Fibroblast of lung (primary cell): ENCODE data around the gene PITHD1. TPM values are rescaled to one million over a fixed set of nuclear protein-coding genes. Genes with fewer than 3 reads are reported as not detected.

Experiments used
- DNase-seq, 2 donors: peaks; one replicate each; pipeline versions ENCODE4 v3.0.0 to v3.0.0-alpha.2; 2010; ENCODE audit warnings: low read depth in 2 of 2
- H2AFZ ChIP-seq: 2 replicates; pipeline ENCODE4 v1.5.1; 2012; ENCODE audit warnings: low read length, control low read depth, inconsistent platforms
- H3K27ac ChIP-seq: 2 replicates; pipeline ENCODE4 v1.5.1; 2011; ENCODE audit warnings: low read length, control low read depth; ENCODE audit not compliant: insufficient read depth
- H3K27me3 ChIP-seq: 2 replicates; pipeline ENCODE4 v1.5.1; 2011; ENCODE audit warnings: mild to moderate bottlenecking, low read length; ENCODE audit not compliant: control insufficient read depth, insufficient read depth
- H3K36me3 ChIP-seq: 2 replicates; pipeline ENCODE4 v1.5.1; 2011; ENCODE audit warnings: low read length; ENCODE audit not compliant: control insufficient read depth, insufficient read depth
- H3K4me1 ChIP-seq: 2 replicates; pipeline ENCODE4 v1.5.1; 2011; ENCODE audit warnings: low read length; ENCODE audit not compliant: control insufficient read depth, insufficient read depth; ENCODE audit errors: extremely low read depth
- H3K4me2 ChIP-seq: 2 replicates; pipeline ENCODE4 v1.5.1; 2011; ENCODE audit warnings: low read length, control low read depth; ENCODE audit not compliant: insufficient read depth; ENCODE audit errors: extremely low read depth
- H3K4me3 ChIP-seq, 4 experiments: fragments of 200-600 bp in 1 of 4; sonication (generic) in 1 of 4; replicated peaks in 1 of 4; 2 replicates each; pipeline ENCODE4 v1.5.1; 2011 to 2016; ENCODE audit warnings: low read length in 4 of 4, low read depth in 3 of 4, mild to moderate bottlenecking in 3 of 4, control low read depth in 2 of 4, inconsistent platforms in 1 of 4, mixed read lengths in 1 of 4; ENCODE audit not compliant: insufficient read depth in 1 of 4; ENCODE audit errors: control extremely low read depth in 1 of 4
- H3K79me2 ChIP-seq: 2 replicates; pipeline ENCODE4 v1.5.1; 2012; ENCODE audit warnings: mild to moderate bottlenecking, low read length, inconsistent platforms; ENCODE audit not compliant: control insufficient read depth, insufficient read depth
- H3K9ac ChIP-seq: 2 replicates; pipeline ENCODE4 v1.5.1; 2011; ENCODE audit warnings: mild to moderate bottlenecking, low read length, control low read depth; ENCODE audit not compliant: insufficient read depth
- H3K9me3 ChIP-seq: 2 replicates; pipeline ENCODE4 v1.5.1; 2012; ENCODE audit warnings: low read depth, low read length; ENCODE audit not compliant: control insufficient read depth, insufficient read depth
- H4K20me1 ChIP-seq: 2 replicates; pipeline ENCODE4 v1.5.1; 2011; ENCODE audit warnings: low read length; ENCODE audit not compliant: control insufficient read depth, insufficient read depth; ENCODE audit errors: extremely low read depth
- EZH2 ChIP-seq: IDR thresholded peaks from 2 replicates; pipeline ENCODE4 v1.5.1; 2012; ENCODE audit warnings: low read length, control low read depth, mild to moderate bottlenecking; ENCODE audit errors: missing control alignments
- polyA plus RNA-seq, 2 donors: library from polyadenylated mRNA; depleted of rRNA in 1 of 2; stranded (reverse) in 1 of 2; unstranded in 1 of 2; fragments of >200 nt; gene quantifications; 2 replicates each; pipeline ENCODE4 v1.2.1, GENCODE V29; 2011 to 2012; ENCODE audit warnings: missing spikeins in 1 of 2
- total RNA-seq: library from RNA; depleted of rRNA; stranded (reverse); fragments of >200 nt; gene quantifications from 2 replicates; pipeline ENCODE4 v1.2.1, GENCODE V29; 2014
- TF ChIP-seq, protein P1 (sequence below), 2 donors: IDR thresholded peaks in 1 of 2; conservative IDR thresholded peaks in 1 of 2; 1 replicate in 1 of 2; 2 replicates in 1 of 2; pipeline ENCODE4 v1.5.1; 2011 to 2012; ENCODE audit warnings: low read length in 2 of 2, control low read depth in 1 of 2, inconsistent platforms in 1 of 2, low read depth in 1 of 2, mild to moderate bottlenecking in 1 of 2

The PITHD1 gene
- total and polyA plus RNA-seq, 2 donors (not counting 1 experiment from before 2014, with no cell fraction given), result 40.5 to 47.7 TPM

DNA sequence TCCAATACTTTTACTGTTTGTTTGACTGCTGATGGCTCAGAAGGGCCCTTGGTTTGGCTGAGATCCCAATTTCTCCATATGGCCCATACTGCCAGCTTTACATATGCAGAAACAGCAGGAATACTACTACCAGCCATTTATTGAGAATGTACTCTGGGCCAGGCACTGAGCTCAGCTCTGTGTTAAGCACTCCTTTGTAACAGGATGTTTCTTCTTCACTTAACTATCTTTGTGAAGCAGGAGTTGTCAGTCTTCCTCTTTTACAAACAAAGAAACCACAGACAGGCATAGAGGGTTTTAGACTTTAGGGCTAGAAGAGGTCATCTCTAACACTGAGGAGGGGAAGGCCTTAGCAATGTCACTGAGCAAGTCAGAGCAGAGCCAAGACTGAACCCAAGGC, 38.7 kb downstream of the PITHD1 start:
- Histone ChIP-seq H2AFZ (no peak overlapping the region), H3K27ac (no peak overlapping the region), H3K4me3 (no peak overlapping the region), H3K9me3 (no peaks in the 10 kb centered on the region), H3K27me3 (no peaks in the 10 kb centered on the region), H4K20me1 (no peaks in the 10 kb centered on the region), H3K9ac (no peak overlapping the region), H3K4me1 (no peaks in the 10 kb centered on the region), H3K36me3 (peaks cover 8% of the 10 kb centered on the region), H3K79me2 (no peaks in the 10 kb centered on the region), H3K4me2 (no peak overlapping the region)
- no peak for TF ChIP-seq EZH2
- TF ChIP-seq, protein P1, sequence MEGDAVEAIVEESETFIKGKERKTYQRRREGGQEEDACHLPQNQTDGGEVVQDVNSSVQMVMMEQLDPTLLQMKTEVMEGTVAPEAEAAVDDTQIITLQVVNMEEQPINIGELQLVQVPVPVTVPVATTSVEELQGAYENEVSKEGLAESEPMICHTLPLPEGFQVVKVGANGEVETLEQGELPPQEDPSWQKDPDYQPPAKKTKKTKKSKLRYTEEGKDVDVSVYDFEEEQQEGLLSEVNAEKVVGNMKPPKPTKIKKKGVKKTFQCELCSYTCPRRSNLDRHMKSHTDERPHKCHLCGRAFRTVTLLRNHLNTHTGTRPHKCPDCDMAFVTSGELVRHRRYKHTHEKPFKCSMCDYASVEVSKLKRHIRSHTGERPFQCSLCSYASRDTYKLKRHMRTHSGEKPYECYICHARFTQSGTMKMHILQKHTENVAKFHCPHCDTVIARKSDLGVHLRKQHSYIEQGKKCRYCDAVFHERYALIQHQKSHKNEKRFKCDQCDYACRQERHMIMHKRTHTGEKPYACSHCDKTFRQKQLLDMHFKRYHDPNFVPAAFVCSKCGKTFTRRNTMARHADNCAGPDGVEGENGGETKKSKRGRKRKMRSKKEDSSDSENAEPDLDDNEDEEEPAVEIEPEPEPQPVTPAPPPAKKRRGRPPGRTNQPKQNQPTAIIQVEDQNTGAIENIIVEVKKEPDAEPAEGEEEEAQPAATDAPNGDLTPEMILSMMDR (conservative IDR thresholded peaks at IDR 0.05 in 1 of 2, IDR thresholded peaks at IDR 0.05 in 1 of 2; ENCODE audit: low read depth in 1 of 2, low read length in 2 of 2), result no peak
- no peak for DNase-seq

DNA sequence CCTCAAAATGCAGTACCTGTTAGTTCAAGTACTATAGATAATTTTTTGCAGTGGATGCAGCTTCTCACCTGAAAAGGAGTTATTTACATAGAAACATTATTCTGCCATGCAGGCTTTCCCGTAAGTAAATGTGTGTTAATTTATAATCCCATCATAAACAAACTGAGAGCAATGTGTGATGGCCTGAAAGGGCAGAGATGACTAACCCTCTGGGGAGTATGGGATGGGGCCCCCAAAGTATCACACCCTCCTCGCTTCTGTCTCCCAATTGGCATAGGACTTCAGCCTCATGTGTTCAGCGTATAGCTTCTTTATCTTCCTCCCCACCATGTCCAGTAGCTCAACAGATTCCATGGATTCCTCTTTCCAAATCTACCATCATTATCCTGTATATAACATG, 39.4 kb downstream of the PITHD1 start:
- no peaks in the 10 kb centered on the region for H3K4me1 ChIP-seq
- no peak overlapping the region for H3K9ac ChIP-seq
- peaks cover 8% of the 10 kb centered on the region for H3K36me3 ChIP-seq
- no peaks in the 10 kb centered on the region for H3K27me3 ChIP-seq
- no peaks in the 10 kb centered on the region for H3K9me3 ChIP-seq
- H4K20me1 ChIP-seq, result no peaks in the 10 kb centered on the region
- H3K27ac ChIP-seq, result no peak overlapping the region
- no peak overlapping the region for H3K4me3 ChIP-seq
- H3K79me2 ChIP-seq, result no peaks in the 10 kb centered on the region
- no peak overlapping the region for H3K4me2 ChIP-seq
- H2AFZ ChIP-seq, result no peak overlapping the region
- TF ChIP-seq, protein P1 (conservative IDR thresholded peaks at IDR 0.05 in 1 of 2, IDR thresholded peaks at IDR 0.05 in 1 of 2; ENCODE audit: low read depth in 1 of 2, low read length in 2 of 2), result no peak
- TF ChIP-seq EZH2, result no peak
- no peak for DNase-seq

DNA sequence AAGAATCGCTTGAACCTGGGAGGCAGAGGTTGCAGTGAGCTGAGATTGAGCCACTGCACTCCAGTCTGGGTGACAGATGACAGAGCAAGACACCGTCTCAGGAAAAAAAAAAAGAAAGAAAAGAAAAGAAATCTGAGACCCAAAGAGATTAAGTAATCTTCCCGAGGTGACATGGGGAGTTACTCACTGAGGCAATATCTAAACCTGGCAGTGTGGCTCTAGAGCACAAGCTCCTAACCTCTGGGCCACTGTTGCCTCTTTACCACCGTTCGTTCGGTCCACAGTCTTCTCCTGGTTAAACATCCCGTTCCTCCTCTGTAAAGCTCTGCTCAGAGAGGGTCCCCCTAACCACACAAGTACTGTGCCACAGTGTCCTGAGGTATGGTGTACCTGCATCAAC, 45.5 kb downstream of the PITHD1 start:
- Histone ChIP-seq H3K9me3 (no peaks in the 10 kb centered on the region), H3K4me2 (peak overlapping the region; percentile 97), H3K36me3 (no peaks in the 10 kb centered on the region), H3K4me3 (peak overlapping the region; percentile 97 to 99 (median 98)), H3K79me2 (peaks cover 11% of the 10 kb centered on the region), H2AFZ (no peak overlapping the region), H4K20me1 (no peaks in the 10 kb centered on the region), H3K27ac (no peak overlapping the region), H3K27me3 (no peaks in the 10 kb centered on the region), H3K4me1 (peaks cover 4% of the 10 kb centered on the region), H3K9ac (no peak overlapping the region)
- no peak for DNase-seq
- TF ChIP-seq, protein P1 (conservative IDR thresholded peaks at IDR 0.05 in 1 of 2, IDR thresholded peaks at IDR 0.05 in 1 of 2; ENCODE audit: low read depth in 1 of 2, low read length in 2 of 2), result no peak
- no peak for TF ChIP-seq EZH2
